SK-N-SH (cell line): ENCODE measurements around the gene HIVEP2. TPM values are rescaled to one million over a fixed set of nuclear protein-coding genes. Genes with fewer than 3 reads are reported as not detected.

ENCODE experiments used
- CTCF ChIA-PET: fragments of 300-600, 350-600 bp; formaldehyde crosslinking; extraction: SDS; loops from one replicate; lab custom pipeline; 2021; lab: Yijun Ruan, JAX
- POLR2A ChIA-PET: fragments of 350-600 bp; sonication (Branson Sonifier 250); formaldehyde crosslinking; extraction: SDS; loops from one replicate; lab custom pipeline; 2020; ENCODE audit warnings: antibody characterized with exemption, inconsistent platforms; lab: Yijun Ruan, JAX
- DNase-seq: peaks from one replicate; pipeline ENCODE4 v3.0.0; 2012
- H2AFZ ChIP-seq: fragments of 200-600 bp; sonication (generic); 2 replicates; pipeline ENCODE4 v1.8.1; 2016; ENCODE audit warnings: antibody characterized with exemption, mild to moderate bottlenecking, low read depth
- H3F3A ChIP-seq: fragments of 200-600 bp; sonication (generic); replicated peaks from 2 replicates; pipeline ENCODE3; 2016; ENCODE audit warnings: antibody characterized with exemption, mild to moderate bottlenecking; ENCODE audit not compliant: insufficient read depth
- H3K27ac ChIP-seq, 2 experiments: fragments of 200-500 bp in 1 of 2; fragments of 200-600 bp in 1 of 2; sonication (Bioruptor generic) in 1 of 2; sonication (generic), shearing (Covaris generic) in 1 of 2; 2 replicates each; pipeline versions ENCODE4 v1.5.1 to v1.6.1; 2014 to 2016; ENCODE audit warnings: low read depth in 2 of 2, inconsistent platforms in 1 of 2, low read length in 1 of 2, mild to moderate bottlenecking in 1 of 2, mixed read lengths in 1 of 2
- H3K27me3 ChIP-seq: fragments of 200-600 bp; sonication (generic), shearing (Covaris generic); 2 replicates; pipeline ENCODE4 v1.6.1; 2016; ENCODE audit warnings: mixed run types; ENCODE audit not compliant: insufficient read depth
- H3K36me3 ChIP-seq, 2 experiments: fragments of 200-500 bp in 1 of 2; fragments of 200-600 bp in 1 of 2; sonication (Bioruptor generic) in 1 of 2; sonication (generic) in 1 of 2; replicated peaks in 1 of 2; 2 replicates each; pipeline versions ENCODE3 to v1.5.1; 2014 to 2016; ENCODE audit warnings: low read length in 1 of 2, mild to moderate bottlenecking in 1 of 2; ENCODE audit not compliant: insufficient read depth in 2 of 2, control insufficient read depth in 1 of 2
- H3K4me1 ChIP-seq, 2 experiments: fragments of 200-500 bp in 1 of 2; fragments of 200-600 bp in 1 of 2; sonication (Bioruptor generic) in 1 of 2; sonication (generic), shearing (Covaris generic) in 1 of 2; 2 replicates each; pipeline versions ENCODE4 v1.5.1 to v1.6.1; 2014 to 2016; ENCODE audit warnings: low read depth in 1 of 2, low read length in 1 of 2, mixed run types in 1 of 2; ENCODE audit not compliant: insufficient read depth in 2 of 2, control insufficient read depth in 1 of 2
- H3K4me2 ChIP-seq: fragments of 200-600 bp; sonication (generic), shearing (Covaris generic); 2 replicates; pipeline ENCODE4 v1.6.1; 2017; ENCODE audit warnings: mixed run types
- H3K4me3 ChIP-seq, 2 experiments: fragments of 200-500 bp in 1 of 2; fragments of 200-600 bp in 1 of 2; sonication (Bioruptor generic) in 1 of 2; sonication (generic), shearing (Covaris generic) in 1 of 2; 2 replicates each; pipeline versions ENCODE4 v1.5.1 to v1.8.1; 2014 to 2016; ENCODE audit warnings: low read depth in 2 of 2, inconsistent platforms in 1 of 2, low read length in 1 of 2, mild to moderate bottlenecking in 1 of 2, mixed read lengths in 1 of 2, moderate library complexity in 1 of 2
- H3K79me2 ChIP-seq: fragments of 200-600 bp; sonication (generic); 2 replicates; pipeline ENCODE4 v1.8.1; 2017; ENCODE audit warnings: mild to moderate bottlenecking; ENCODE audit not compliant: insufficient read depth
- H3K9ac ChIP-seq: fragments of 200-600 bp; sonication (generic); 2 replicates; pipeline ENCODE4 v1.6.1; 2017; ENCODE audit warnings: mixed run types
- H3K9me2 ChIP-seq: fragments of 200-600 bp; sonication (generic); 2 replicates; pipeline ENCODE4 v1.6.1; 2017; ENCODE audit warnings: mixed run types
- H3K9me3 ChIP-seq: fragments of 200-600 bp; sonication (generic); 2 replicates; pipeline ENCODE4 v1.6.1; 2017; ENCODE audit warnings: mixed run types, mild to moderate bottlenecking, moderate library complexity
- H4K20me1 ChIP-seq: fragments of 200-600 bp; sonication (generic); 2 replicates; pipeline ENCODE4 v1.6.1; 2017; ENCODE audit warnings: mild to moderate bottlenecking, mixed run types; ENCODE audit not compliant: insufficient read depth
- EP300 ChIP-seq, 2 experiments: IDR thresholded peaks; 2 replicates each; pipeline versions ENCODE4 v1.4.0 to v1.6.1; 2012; ENCODE audit warnings: borderline replicate concordance in 1 of 2, low read depth in 1 of 2, low read length in 1 of 2
- FOXJ3 ChIP-seq: sonication (generic); formaldehyde crosslinking; IDR thresholded peaks from 2 replicates; pipeline ENCODE4 v1.5.1; 2020; ENCODE audit warnings: mild to moderate bottlenecking, missing genetic modification reagents
- GATA2 ChIP-seq: sonication (generic); formaldehyde crosslinking; IDR thresholded peaks from 2 replicates; pipeline ENCODE4 v1.5.0; 2020; ENCODE audit warnings: mild to moderate bottlenecking, missing genetic modification reagents
- PBX3 ChIP-seq: IDR thresholded peaks from 2 replicates; pipeline ENCODE4; 2012
- REST ChIP-seq: IDR thresholded peaks from 2 replicates; pipeline ENCODE4 v1.6.1; 2012; ENCODE audit warnings: mild to moderate bottlenecking, low read depth, low read length, moderate library complexity
- RFX5 ChIP-seq: IDR thresholded peaks from 2 replicates; pipeline ENCODE4 v1.6.1; 2012; ENCODE audit warnings: mild to moderate bottlenecking, improper control_type of control experiment, low read length
- SMC3 ChIP-seq: IDR thresholded peaks from 2 replicates; pipeline ENCODE4 v1.6.1; 2012; ENCODE audit warnings: low read depth, low read length, improper control_type of control experiment
- USF1 ChIP-seq: IDR thresholded peaks from 2 replicates; pipeline ENCODE4 v1.4.0; 2012; ENCODE audit warnings: low read depth, borderline replicate concordance
- WGBS: methylation state at CpG from one replicate; pipeline ENCODE4 v1.1.6; 2017; ENCODE audit warnings: low lambda C conversion rate; 5-methylcytosine and 5-hydroxymethylcytosine counted together
- polyA plus RNA-seq, 3 experiments: library from polyadenylated mRNA; depleted of rRNA; stranded (reverse); fragments of >200 nt; gene quantifications; 2 replicates each; pipeline ENCODE4 v1.2.3, GENCODE V29; 2012

The HIVEP2 gene
- polyA plus RNA-seq, 1 of the 3 experiments (the other 2 are of a cell fraction) = 2.5 TPM

GRCh38 chr6:142714951-142715785 lies 229.8 kb downstream of the HIVEP2 start:
- Histone ChIP-seq H3K4me3 (no peak overlapping the region), H3K9me2 (no peaks in the 10 kb centered on the region), H3K9ac (no peak overlapping the region), H3K9me3 (no peaks in the 10 kb centered on the region), H3K27ac (no peak overlapping the region), H3K27me3 (no peaks in the 10 kb centered on the region), H3K79me2 (no peaks in the 10 kb centered on the region), H3K36me3 (no peaks in the 10 kb centered on the region), H3F3A (no peaks in the 10 kb centered on the region), H4K20me1 (no peaks in the 10 kb centered on the region), H3K4me1 (no peaks in the 10 kb centered on the region; a peak in 1 of 4 replicates), H2AFZ (no peak overlapping the region), H3K4me2 (no peak overlapping the region)
- DNase-seq = no peak
- TF ChIP-seq USF1 = no peak
- ChIA-PET POLR2A (no interaction called here), CTCF (interaction anchor here (0.9 to 1.4 kb wide), 3 partner anchors 12 to 23 kb away, joined by 3 read pairs; no protein-coding TSS in a partner anchor)
- 87% methylated on average over 7 of the region's 7 CpGs for WGBS

- H3K9me3 ChIP-seq = no peaks in the 10 kb centered on the region
- no peak overlapping the region for H3K27ac ChIP-seq
- no peak overlapping the region for H3K4me3 ChIP-seq
- H3K4me2 ChIP-seq = no peak overlapping the region
- no peaks in the 10 kb centered on the region for H3K36me3 ChIP-seq
- H3K4me1 ChIP-seq = no peaks in the 10 kb centered on the region; a peak in 1 of 4 replicates
- no peaks in the 10 kb centered on the region for H3K27me3 ChIP-seq
- TF ChIP-seq FOXJ3 (CRISPR knock-in tag) (no peak), SMC3 (no peak), REST (no peak), EP300 (IDR thresholded peaks at IDR 0.05; ENCODE audit: borderline replicate concordance in 1 of 2, low read depth in 1 of 2, low read length in 1 of 2) (no peak), RFX5 (no peak), GATA2 (CRISPR knock-in tag) (no peak), PBX3 (no peak)
- H2AFZ ChIP-seq = no peak overlapping the region
- H3F3A ChIP-seq = no peaks in the 10 kb centered on the region
- ChIA-PET CTCF (interaction anchor here (0.8 to 1.2 kb wide), 3 partner anchors 21 to 239 kb away, joined by 3 read pairs; no protein-coding TSS in a partner anchor), POLR2A (no interaction called here)
- no peak overlapping the region for H3K9ac ChIP-seq
- H4K20me1 ChIP-seq = no peaks in the 10 kb centered on the region
- no peaks in the 10 kb centered on the region for H3K79me2 ChIP-seq
- 59% methylated on average over 4 of the region's 4 CpGs for WGBS
- DNase-seq = no peak
- H3K9me2 ChIP-seq = no peaks in the 10 kb centered on the region
These were observed 231.0 kb downstream of the HIVEP2 start for GRCh38 chr6:142713959-142714358.
